Liver (tissue), 9 donors: ENCODE results near the gene MTHFD2L. TPM values are rescaled to one million over a fixed set of nuclear protein-coding genes. Genes with fewer than 3 reads are reported as not detected.

Experiments used
- DNase-seq: peaks from one replicate; pipeline ENCODE4 v3.0.0-alpha.2; 2017; ENCODE audit warnings: low spot score
- H3K27ac ChIP-seq, 2 donors: one replicate each; pipeline ENCODE4 v1.7.0; 2013; ENCODE audit warnings: inconsistent platforms in 2 of 2, low read length in 2 of 2, control low read depth in 1 of 2, low read depth in 1 of 2, mild to moderate bottlenecking in 1 of 2
- H3K27me3 ChIP-seq, 4 donors: one replicate each; pipeline versions ENCODE4 v1.6.1 to v1.7.0; 2013; ENCODE audit warnings: low read length in 3 of 4, inconsistent platforms in 1 of 4, mild to moderate bottlenecking in 1 of 4, moderate library complexity in 1 of 4; ENCODE audit not compliant: control insufficient read depth in 4 of 4, insufficient read depth in 4 of 4
- H3K36me3 ChIP-seq, 4 donors: one replicate each; pipeline versions ENCODE4 v1.6.1 to v1.7.0; 2013; ENCODE audit warnings: low read length in 3 of 4, mild to moderate bottlenecking in 3 of 4, low read depth in 1 of 4, moderate library complexity in 1 of 4; ENCODE audit not compliant: control insufficient read depth in 4 of 4, insufficient read depth in 3 of 4
- H3K4me1 ChIP-seq, 4 donors: one replicate each; pipeline versions ENCODE4 v1.6.1 to v1.7.0; 2013; ENCODE audit warnings: low read length in 3 of 4, mild to moderate bottlenecking in 3 of 4, moderate library complexity in 1 of 4; ENCODE audit not compliant: control insufficient read depth in 4 of 4, insufficient read depth in 4 of 4
- H3K4me3 ChIP-seq, 3 donors: one replicate each; pipeline versions ENCODE4 v1.6.1 to v1.7.0; 2013; ENCODE audit warnings: low read length in 3 of 3, control low read depth in 1 of 3, low read depth in 1 of 3, mild to moderate bottlenecking in 1 of 3
- H3K9ac ChIP-seq, 2 donors: one replicate each; pipeline ENCODE4 v1.7.0; 2013; ENCODE audit warnings: low read length in 2 of 2, mild to moderate bottlenecking in 2 of 2, moderate library complexity in 2 of 2, control low read depth in 1 of 2, low read depth in 1 of 2
- H3K9me3 ChIP-seq, 4 donors: one replicate each; pipeline versions ENCODE4 v1.6.1 to v1.7.0; 2013; ENCODE audit warnings: low read length in 3 of 4; ENCODE audit not compliant: control insufficient read depth in 4 of 4
- EGR1 ChIP-seq, 2 donors: IDR thresholded peaks; 2 replicates each; pipeline ENCODE4 v1.6.1; 2016 to 2018; ENCODE audit warnings: antibody characterized with exemption in 2 of 2, low read depth in 2 of 2
- FOXA2 ChIP-seq: IDR thresholded peaks from 2 replicates; pipeline ENCODE4 v1.6.1; 2016; ENCODE audit warnings: antibody characterized with exemption
- GABPA ChIP-seq, 2 donors: IDR thresholded peaks in 1 of 2; conservative IDR thresholded peaks in 1 of 2; 2 replicates each; pipeline ENCODE4 v1.6.1; 2016; ENCODE audit warnings: antibody characterized with exemption in 2 of 2, mild to moderate bottlenecking in 1 of 2, moderate library complexity in 1 of 2
- HNF4A ChIP-seq, 2 donors: conservative IDR thresholded peaks; 2 replicates each; pipeline ENCODE4 v1.6.1; 2016; ENCODE audit warnings: antibody characterized with exemption in 2 of 2, mild to moderate bottlenecking in 2 of 2
- HNF4G ChIP-seq: IDR thresholded peaks from 2 replicates; pipeline ENCODE4 v1.6.1; 2016; ENCODE audit warnings: antibody characterized with exemption
- NR2F2 ChIP-seq: IDR thresholded peaks from 2 replicates; pipeline ENCODE4 v1.6.1; 2016; ENCODE audit warnings: antibody characterized with exemption
- RAD21 ChIP-seq, 2 donors: IDR thresholded peaks; 2 replicates each; pipeline ENCODE4 v1.6.1; 2016; ENCODE audit warnings: antibody characterized with exemption in 2 of 2, mild to moderate bottlenecking in 2 of 2
- SP1 ChIP-seq: IDR thresholded peaks from 2 replicates; pipeline ENCODE4 v1.6.1; 2018; ENCODE audit warnings: antibody characterized with exemption, mild to moderate bottlenecking
- YY1 ChIP-seq: IDR thresholded peaks from 2 replicates; pipeline ENCODE4 v1.6.1; 2016; ENCODE audit warnings: antibody characterized with exemption, mild to moderate bottlenecking
- WGBS: extraction: QIAGEN DNeasy Blood & Tissue Kit; methylation state at CpG from one replicate; pipeline ENCODE4 v1.1.7; 2013; 5-methylcytosine and 5-hydroxymethylcytosine counted together
- polyA plus RNA-seq, 2 donors: library from polyadenylated mRNA; stranded (reverse) in 1 of 2; unstranded in 1 of 2; fragments of 200-250 nt in 1 of 2; fragments of >200 nt in 1 of 2; fragmentation: Nextera tagmentation in 1 of 2; extraction: Ambion mirVana in 1 of 2; gene quantifications; one replicate each; pipeline versions ENCODE4 v1.2.1 to v1.2.3, GENCODE V29; 2013 to 2015
- total RNA-seq, 2 donors: library from RNA; depleted of rRNA; stranded (reverse); fragments of >200 nt; gene quantifications; one replicate each; pipeline ENCODE4 v1.2.3, GENCODE V29; 2014
- TF ChIP-seq, protein P1 (sequence below): IDR thresholded peaks from 2 replicates; pipeline ENCODE4 v1.6.1; 2016; ENCODE audit warnings: antibody characterized with exemption
- TF ChIP-seq, protein P2 (sequence below): IDR thresholded peaks from 2 replicates; pipeline ENCODE4 v1.6.1; 2016; ENCODE audit warnings: antibody characterized with exemption
- TF ChIP-seq, protein P3 (sequence below): IDR thresholded peaks from 2 replicates; pipeline ENCODE4 v1.6.1; 2016; ENCODE audit warnings: antibody characterized with exemption, mild to moderate bottlenecking
- TF ChIP-seq, protein P4 (sequence below): fragments of 150-350 bp; IDR thresholded peaks from 2 replicates; pipeline ENCODE4 v1.5.1; 2017; ENCODE audit warnings: improper control_type of control experiment, low read depth, low read length; ENCODE audit not compliant: missing input control
- donor health status: healthy.
- donor health status: healthy.
- donor health status: healthy.
- donor health status: healthy.
- donor health status: healthy.

The MTHFD2L gene
- total and polyA plus RNA-seq, 4 donors, result 7.4 to 51.5 (median 31.1) TPM

DNA sequence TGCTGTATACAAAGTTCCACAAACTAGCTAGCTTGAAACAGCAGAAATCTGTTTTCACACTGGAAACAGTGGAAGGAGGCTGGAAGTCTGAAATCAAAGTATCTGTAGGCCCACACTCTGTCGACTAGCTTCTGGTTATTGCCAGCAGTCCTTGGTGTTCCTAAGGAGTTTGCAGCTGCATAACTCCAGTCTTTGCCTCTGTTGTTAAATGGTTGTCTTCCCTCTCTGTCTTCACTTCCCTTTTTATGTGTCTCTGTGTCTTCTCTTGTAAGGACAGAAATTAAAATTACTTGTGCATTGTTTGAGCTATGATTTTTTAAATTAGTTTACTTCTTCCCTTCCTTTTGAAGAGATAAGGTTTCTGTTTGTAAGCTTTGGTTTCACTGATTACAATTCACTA, 8.2 kb downstream of the MTHFD2L start:
- Histone ChIP-seq H3K9ac (no peak overlapping the region), H3K9me3 (no peaks in the 10 kb centered on the region), H3K27ac (no peak overlapping the region), H3K4me1 (peaks cover 0 to 4% (median 0%) of the 10 kb centered on the region in 4 donors), H3K4me3 (no peak overlapping the region), H3K27me3 (no peaks in the 10 kb centered on the region), H3K36me3 (peaks cover 1 to 5% (median 2%) of the 10 kb centered on the region in 4 donors)
- TF ChIP-seq HNF4A (conservative IDR thresholded peaks at IDR 0.05) (no peak), EGR1 (IDR thresholded peaks at IDR 0.05; ENCODE audit: low read depth in 2 of 2) (no peak), RAD21 (IDR thresholded peaks at IDR 0.05) (no peak), NR2F2 (no peak), SP1 (no peak)
- no peak for DNase-seq
- WGBS, result 85% methylated on average over 1 of the region's 1 CpG

DNA sequence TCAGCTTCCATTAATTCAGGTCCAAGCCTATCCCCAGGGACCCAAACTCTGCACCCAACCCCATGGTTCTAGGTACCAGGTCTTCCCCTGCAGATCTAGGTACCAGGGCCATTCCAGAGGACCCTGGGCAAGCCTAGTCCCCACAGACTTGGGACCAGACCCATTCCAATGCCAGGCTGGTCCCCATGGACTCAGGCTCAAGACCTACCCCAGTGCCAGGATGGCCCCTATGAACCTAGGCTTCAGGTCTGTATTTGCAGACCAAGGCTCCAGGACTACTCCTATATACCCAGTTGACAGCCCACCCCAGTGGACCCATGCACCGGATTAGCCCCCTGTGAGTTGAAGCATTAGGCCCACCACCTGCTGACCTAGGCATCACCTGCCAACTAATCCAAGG, 8.9 kb downstream of the MTHFD2L start:
- no peak for DNase-seq
- peaks cover 0 to 4% (median 0%) of the 10 kb centered on the region in 4 donors for H3K4me1 ChIP-seq
- H3K36me3 ChIP-seq, result no peaks in the 10 kb centered on the region
- H3K27me3 ChIP-seq, result no peaks in the 10 kb centered on the region
- 98% methylated on average over 1 of the region's 1 CpG for WGBS
- H3K9me3 ChIP-seq, result no peaks in the 10 kb centered on the region
- no peak overlapping the region for H3K4me3 ChIP-seq
- H3K9ac ChIP-seq, result no peak overlapping the region
- TF ChIP-seq, protein P1, sequence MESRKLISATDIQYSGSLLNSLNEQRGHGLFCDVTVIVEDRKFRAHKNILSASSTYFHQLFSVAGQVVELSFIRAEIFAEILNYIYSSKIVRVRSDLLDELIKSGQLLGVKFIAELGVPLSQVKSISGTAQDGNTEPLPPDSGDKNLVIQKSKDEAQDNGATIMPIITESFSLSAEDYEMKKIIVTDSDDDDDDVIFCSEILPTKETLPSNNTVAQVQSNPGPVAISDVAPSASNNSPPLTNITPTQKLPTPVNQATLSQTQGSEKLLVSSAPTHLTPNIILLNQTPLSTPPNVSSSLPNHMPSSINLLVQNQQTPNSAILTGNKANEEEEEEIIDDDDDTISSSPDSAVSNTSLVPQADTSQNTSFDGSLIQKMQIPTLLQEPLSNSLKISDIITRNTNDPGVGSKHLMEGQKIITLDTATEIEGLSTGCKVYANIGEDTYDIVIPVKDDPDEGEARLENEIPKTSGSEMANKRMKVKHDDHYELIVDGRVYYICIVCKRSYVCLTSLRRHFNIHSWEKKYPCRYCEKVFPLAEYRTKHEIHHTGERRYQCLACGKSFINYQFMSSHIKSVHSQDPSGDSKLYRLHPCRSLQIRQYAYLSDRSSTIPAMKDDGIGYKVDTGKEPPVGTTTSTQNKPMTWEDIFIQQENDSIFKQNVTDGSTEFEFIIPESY, result no peak
- TF ChIP-seq NR2F2 (no peak), FOXA2 (no peak), YY1 (no peak), GABPA (IDR thresholded peaks at IDR 0.05 in 1 of 2, conservative IDR thresholded peaks at IDR 0.05 in 1 of 2) (no peak), EGR1 (IDR thresholded peaks at IDR 0.05; ENCODE audit: low read depth in 2 of 2) (no peak), HNF4A (conservative IDR thresholded peaks at IDR 0.05) (no peak), HNF4G (no peak), SP1 (no peak)
- TF ChIP-seq, protein P2, sequence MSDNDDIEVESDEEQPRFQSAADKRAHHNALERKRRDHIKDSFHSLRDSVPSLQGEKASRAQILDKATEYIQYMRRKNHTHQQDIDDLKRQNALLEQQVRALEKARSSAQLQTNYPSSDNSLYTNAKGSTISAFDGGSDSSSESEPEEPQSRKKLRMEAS, result no peak
- TF ChIP-seq, protein P3, sequence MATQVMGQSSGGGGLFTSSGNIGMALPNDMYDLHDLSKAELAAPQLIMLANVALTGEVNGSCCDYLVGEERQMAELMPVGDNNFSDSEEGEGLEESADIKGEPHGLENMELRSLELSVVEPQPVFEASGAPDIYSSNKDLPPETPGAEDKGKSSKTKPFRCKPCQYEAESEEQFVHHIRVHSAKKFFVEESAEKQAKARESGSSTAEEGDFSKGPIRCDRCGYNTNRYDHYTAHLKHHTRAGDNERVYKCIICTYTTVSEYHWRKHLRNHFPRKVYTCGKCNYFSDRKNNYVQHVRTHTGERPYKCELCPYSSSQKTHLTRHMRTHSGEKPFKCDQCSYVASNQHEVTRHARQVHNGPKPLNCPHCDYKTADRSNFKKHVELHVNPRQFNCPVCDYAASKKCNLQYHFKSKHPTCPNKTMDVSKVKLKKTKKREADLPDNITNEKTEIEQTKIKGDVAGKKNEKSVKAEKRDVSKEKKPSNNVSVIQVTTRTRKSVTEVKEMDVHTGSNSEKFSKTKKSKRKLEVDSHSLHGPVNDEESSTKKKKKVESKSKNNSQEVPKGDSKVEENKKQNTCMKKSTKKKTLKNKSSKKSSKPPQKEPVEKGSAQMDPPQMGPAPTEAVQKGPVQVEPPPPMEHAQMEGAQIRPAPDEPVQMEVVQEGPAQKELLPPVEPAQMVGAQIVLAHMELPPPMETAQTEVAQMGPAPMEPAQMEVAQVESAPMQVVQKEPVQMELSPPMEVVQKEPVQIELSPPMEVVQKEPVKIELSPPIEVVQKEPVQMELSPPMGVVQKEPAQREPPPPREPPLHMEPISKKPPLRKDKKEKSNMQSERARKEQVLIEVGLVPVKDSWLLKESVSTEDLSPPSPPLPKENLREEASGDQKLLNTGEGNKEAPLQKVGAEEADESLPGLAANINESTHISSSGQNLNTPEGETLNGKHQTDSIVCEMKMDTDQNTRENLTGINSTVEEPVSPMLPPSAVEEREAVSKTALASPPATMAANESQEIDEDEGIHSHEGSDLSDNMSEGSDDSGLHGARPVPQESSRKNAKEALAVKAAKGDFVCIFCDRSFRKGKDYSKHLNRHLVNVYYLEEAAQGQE, result no peak
- TF ChIP-seq, protein P4, sequence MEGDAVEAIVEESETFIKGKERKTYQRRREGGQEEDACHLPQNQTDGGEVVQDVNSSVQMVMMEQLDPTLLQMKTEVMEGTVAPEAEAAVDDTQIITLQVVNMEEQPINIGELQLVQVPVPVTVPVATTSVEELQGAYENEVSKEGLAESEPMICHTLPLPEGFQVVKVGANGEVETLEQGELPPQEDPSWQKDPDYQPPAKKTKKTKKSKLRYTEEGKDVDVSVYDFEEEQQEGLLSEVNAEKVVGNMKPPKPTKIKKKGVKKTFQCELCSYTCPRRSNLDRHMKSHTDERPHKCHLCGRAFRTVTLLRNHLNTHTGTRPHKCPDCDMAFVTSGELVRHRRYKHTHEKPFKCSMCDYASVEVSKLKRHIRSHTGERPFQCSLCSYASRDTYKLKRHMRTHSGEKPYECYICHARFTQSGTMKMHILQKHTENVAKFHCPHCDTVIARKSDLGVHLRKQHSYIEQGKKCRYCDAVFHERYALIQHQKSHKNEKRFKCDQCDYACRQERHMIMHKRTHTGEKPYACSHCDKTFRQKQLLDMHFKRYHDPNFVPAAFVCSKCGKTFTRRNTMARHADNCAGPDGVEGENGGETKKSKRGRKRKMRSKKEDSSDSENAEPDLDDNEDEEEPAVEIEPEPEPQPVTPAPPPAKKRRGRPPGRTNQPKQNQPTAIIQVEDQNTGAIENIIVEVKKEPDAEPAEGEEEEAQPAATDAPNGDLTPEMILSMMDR, result no peak
- H3K27ac ChIP-seq, result no peak overlapping the region
